Neural cell (in vitro differentiated cells): Measurements from ENCODE around the gene SLC2A13. TPM values are rescaled to one million over a fixed set of nuclear protein-coding genes. Genes with fewer than 3 reads are reported as not detected.

Experiments used
- H2AFZ ChIP-seq: fragments of 200-600, 300-800 bp; sonication (generic), shearing (Covaris generic); 2 replicates; pipeline ENCODE4 v1.6.0; 2014; ENCODE audit warnings: low read depth, mild to moderate bottlenecking, antibody characterized with exemption, low read length, moderate library complexity
- H3F3A ChIP-seq: fragments of 200-600 bp; shearing (Covaris generic); 2 replicates; pipeline ENCODE4 v1.6.1; 2016; ENCODE audit warnings: mild to moderate bottlenecking, moderate library complexity, mixed read lengths, antibody characterized with exemption, low read length; ENCODE audit not compliant: insufficient read depth, poor library complexity, severe bottlenecking
- H3K27ac ChIP-seq: fragments of 200-600, 300-800 bp; sonication (generic), shearing (Covaris generic); 2 replicates; pipeline ENCODE4 v1.5.1; 2014; ENCODE audit warnings: mild to moderate bottlenecking, low read length, moderate library complexity
- H3K27me3 ChIP-seq: fragments of 300-800, 200-600 bp; sonication (generic), shearing (Covaris generic); 2 replicates; pipeline ENCODE4 v1.6.0; 2014; ENCODE audit warnings: mild to moderate bottlenecking, low read depth, low read length, moderate library complexity; ENCODE audit not compliant: insufficient read depth
- H3K36me3 ChIP-seq: fragments of 300-800, 200-600 bp; sonication (generic), shearing (Covaris generic); 2 replicates; pipeline ENCODE4 v1.5.1; 2014; ENCODE audit warnings: mild to moderate bottlenecking, antibody characterized with exemption, low read length, moderate library complexity; ENCODE audit not compliant: insufficient read depth
- H3K4me2 ChIP-seq: fragments of 300-800, 200-600 bp; sonication (generic), shearing (Covaris generic); 2 replicates; pipeline ENCODE4 v1.6.0; 2014; ENCODE audit warnings: mild to moderate bottlenecking, low read length
- H3K4me3 ChIP-seq: fragments of 300-800, 200-600 bp; sonication (generic), shearing (Covaris generic); 2 replicates; pipeline ENCODE4 v1.5.1; 2014; ENCODE audit warnings: mild to moderate bottlenecking, low read length, moderate library complexity
- H3K79me2 ChIP-seq: fragments of 200-600 bp; shearing (Covaris generic); replicated peaks from 2 replicates; pipeline ENCODE4 v1.6.0; 2014; ENCODE audit warnings: mild to moderate bottlenecking, low read length, moderate library complexity; ENCODE audit not compliant: insufficient read depth
- H3K9ac ChIP-seq: fragments of 300-800, 200-600 bp; sonication (generic), shearing (Covaris generic); 2 replicates; pipeline ENCODE4 v1.6.1; 2016; ENCODE audit warnings: mild to moderate bottlenecking, low read length, mixed read lengths
- H3K9me2 ChIP-seq: fragments of 200-600 bp; shearing (Covaris generic); 2 replicates; pipeline ENCODE4 v1.6.1; 2016; ENCODE audit warnings: mild to moderate bottlenecking, low read length, mixed read lengths; ENCODE audit not compliant: insufficient read depth
- H3K9me3 ChIP-seq: fragments of 200-600, 300-800 bp; sonication (generic), shearing (Covaris generic); 2 replicates; pipeline ENCODE4 v1.6.1; 2016; ENCODE audit warnings: mild to moderate bottlenecking, mixed run types, low read length, moderate library complexity, mixed read lengths
- H4K20me1 ChIP-seq: fragments of 200-600 bp; shearing (Covaris generic); 2 replicates; pipeline ENCODE4 v1.6.1; 2016; ENCODE audit warnings: mild to moderate bottlenecking, mixed run types; ENCODE audit not compliant: insufficient read depth
- EP300 ChIP-seq: fragments of 450-650 bp; conservative IDR thresholded peaks from 2 replicates; pipeline ENCODE4 v1.6.1; 2014; ENCODE audit warnings: antibody characterized with exemption, mild to moderate bottlenecking, moderate library complexity; ENCODE audit not compliant: poor library complexity, severe bottlenecking
- EZH2 ChIP-seq: fragments of 200-600, 300-800 bp; shearing (Covaris generic), sonication (generic); IDR thresholded peaks from 2 replicates; pipeline ENCODE4 v1.6.1; 2014; ENCODE audit warnings: antibody characterized with exemption, low read length, borderline replicate concordance, mild to moderate bottlenecking; ENCODE audit not compliant: insufficient read depth, poor library complexity, severe bottlenecking
- MXI1 ChIP-seq: fragments of 450-650 bp; conservative IDR thresholded peaks from 2 replicates; pipeline ENCODE4 v1.6.1; 2014; ENCODE audit warnings: antibody characterized with exemption, mild to moderate bottlenecking; ENCODE audit not compliant: poor library complexity, severe bottlenecking
- POLR2AphosphoS5 ChIP-seq: IDR thresholded peaks from 2 replicates; pipeline ENCODE4 v1.6.1; 2012
- RAD21 ChIP-seq: fragments of 450-650 bp; conservative IDR thresholded peaks from 2 replicates; pipeline ENCODE4 v1.6.1; 2014; ENCODE audit warnings: antibody characterized with exemption, mild to moderate bottlenecking, moderate library complexity
- SMC3 ChIP-seq: fragments of 450-650 bp; conservative IDR thresholded peaks from 2 replicates; pipeline ENCODE4 v1.6.1; 2014; ENCODE audit warnings: antibody characterized with exemption, mild to moderate bottlenecking, moderate library complexity; ENCODE audit not compliant: poor library complexity
- TAF1 ChIP-seq: IDR thresholded peaks from 2 replicates; pipeline ENCODE4 v1.6.1; 2012; ENCODE audit warnings: low read depth
- polyA plus RNA-seq: library from polyadenylated mRNA; depleted of rRNA; stranded (reverse); fragments of >200 nt; gene quantifications from 2 replicates; pipeline ENCODE4 v1.2.3, GENCODE V29; 2014
- TF ChIP-seq, protein P1 (sequence below): IDR thresholded peaks from 2 replicates; pipeline ENCODE4 v1.6.1; 2012; ENCODE audit warnings: borderline replicate concordance
- TF ChIP-seq, protein P2 (sequence below): fragments of 450-650 bp; IDR thresholded peaks from 2 replicates; pipeline ENCODE4 v1.5.1; 2014; ENCODE audit warnings: antibody characterized with exemption, mild to moderate bottlenecking, moderate library complexity; ENCODE audit not compliant: poor library complexity, severe bottlenecking

Gene SLC2A13
- polyA plus RNA-seq, 1 donor from 2014 or later: 10.7 TPM

DNA sequence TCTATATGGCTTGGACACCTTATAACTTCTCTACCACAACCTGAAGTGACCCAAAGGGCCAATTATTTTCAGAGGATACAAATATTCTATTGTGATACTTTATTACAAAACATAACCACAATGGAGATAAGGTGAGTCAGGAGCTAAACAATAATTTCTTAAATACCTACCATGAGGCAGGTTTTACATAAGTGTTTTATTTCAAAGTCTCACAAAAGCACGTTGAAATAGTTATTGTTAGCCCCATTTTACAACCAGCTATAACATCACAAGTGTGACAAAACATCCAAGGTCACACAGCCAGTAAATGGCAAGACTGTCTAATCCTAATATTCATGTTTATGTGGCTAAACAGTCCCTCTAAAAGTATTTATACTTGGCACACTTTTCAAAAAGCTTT is 40.2 kb downstream of the SLC2A13 start:
- no peak overlapping the region for H3K4me3 ChIP-seq
- H3K27ac ChIP-seq: no peak overlapping the region
- no peak overlapping the region for H3K9ac ChIP-seq
- H3K36me3 ChIP-seq: no peaks in the 10 kb centered on the region
- H3K9me3 ChIP-seq: no peaks in the 10 kb centered on the region
- no peaks in the 10 kb centered on the region for H3K27me3 ChIP-seq
- H3K4me2 ChIP-seq: no peak overlapping the region
- no peaks in the 10 kb centered on the region for H3F3A ChIP-seq
- TF ChIP-seq EZH2: no peak
- no peak for TF ChIP-seq TAF1
- no peak for TF ChIP-seq SMC3
- TF ChIP-seq, protein P1, sequence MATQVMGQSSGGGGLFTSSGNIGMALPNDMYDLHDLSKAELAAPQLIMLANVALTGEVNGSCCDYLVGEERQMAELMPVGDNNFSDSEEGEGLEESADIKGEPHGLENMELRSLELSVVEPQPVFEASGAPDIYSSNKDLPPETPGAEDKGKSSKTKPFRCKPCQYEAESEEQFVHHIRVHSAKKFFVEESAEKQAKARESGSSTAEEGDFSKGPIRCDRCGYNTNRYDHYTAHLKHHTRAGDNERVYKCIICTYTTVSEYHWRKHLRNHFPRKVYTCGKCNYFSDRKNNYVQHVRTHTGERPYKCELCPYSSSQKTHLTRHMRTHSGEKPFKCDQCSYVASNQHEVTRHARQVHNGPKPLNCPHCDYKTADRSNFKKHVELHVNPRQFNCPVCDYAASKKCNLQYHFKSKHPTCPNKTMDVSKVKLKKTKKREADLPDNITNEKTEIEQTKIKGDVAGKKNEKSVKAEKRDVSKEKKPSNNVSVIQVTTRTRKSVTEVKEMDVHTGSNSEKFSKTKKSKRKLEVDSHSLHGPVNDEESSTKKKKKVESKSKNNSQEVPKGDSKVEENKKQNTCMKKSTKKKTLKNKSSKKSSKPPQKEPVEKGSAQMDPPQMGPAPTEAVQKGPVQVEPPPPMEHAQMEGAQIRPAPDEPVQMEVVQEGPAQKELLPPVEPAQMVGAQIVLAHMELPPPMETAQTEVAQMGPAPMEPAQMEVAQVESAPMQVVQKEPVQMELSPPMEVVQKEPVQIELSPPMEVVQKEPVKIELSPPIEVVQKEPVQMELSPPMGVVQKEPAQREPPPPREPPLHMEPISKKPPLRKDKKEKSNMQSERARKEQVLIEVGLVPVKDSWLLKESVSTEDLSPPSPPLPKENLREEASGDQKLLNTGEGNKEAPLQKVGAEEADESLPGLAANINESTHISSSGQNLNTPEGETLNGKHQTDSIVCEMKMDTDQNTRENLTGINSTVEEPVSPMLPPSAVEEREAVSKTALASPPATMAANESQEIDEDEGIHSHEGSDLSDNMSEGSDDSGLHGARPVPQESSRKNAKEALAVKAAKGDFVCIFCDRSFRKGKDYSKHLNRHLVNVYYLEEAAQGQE: no peak
- TF ChIP-seq POLR2AphosphoS5: no peak
- TF ChIP-seq RAD21: no peak
- no peak for TF ChIP-seq MXI1
- no peak for TF ChIP-seq EP300
- TF ChIP-seq, protein P2, sequence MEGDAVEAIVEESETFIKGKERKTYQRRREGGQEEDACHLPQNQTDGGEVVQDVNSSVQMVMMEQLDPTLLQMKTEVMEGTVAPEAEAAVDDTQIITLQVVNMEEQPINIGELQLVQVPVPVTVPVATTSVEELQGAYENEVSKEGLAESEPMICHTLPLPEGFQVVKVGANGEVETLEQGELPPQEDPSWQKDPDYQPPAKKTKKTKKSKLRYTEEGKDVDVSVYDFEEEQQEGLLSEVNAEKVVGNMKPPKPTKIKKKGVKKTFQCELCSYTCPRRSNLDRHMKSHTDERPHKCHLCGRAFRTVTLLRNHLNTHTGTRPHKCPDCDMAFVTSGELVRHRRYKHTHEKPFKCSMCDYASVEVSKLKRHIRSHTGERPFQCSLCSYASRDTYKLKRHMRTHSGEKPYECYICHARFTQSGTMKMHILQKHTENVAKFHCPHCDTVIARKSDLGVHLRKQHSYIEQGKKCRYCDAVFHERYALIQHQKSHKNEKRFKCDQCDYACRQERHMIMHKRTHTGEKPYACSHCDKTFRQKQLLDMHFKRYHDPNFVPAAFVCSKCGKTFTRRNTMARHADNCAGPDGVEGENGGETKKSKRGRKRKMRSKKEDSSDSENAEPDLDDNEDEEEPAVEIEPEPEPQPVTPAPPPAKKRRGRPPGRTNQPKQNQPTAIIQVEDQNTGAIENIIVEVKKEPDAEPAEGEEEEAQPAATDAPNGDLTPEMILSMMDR: no peak
- H4K20me1 ChIP-seq: no peaks in the 10 kb centered on the region
- H2AFZ ChIP-seq: no peak overlapping the region
- no peaks in the 10 kb centered on the region for H3K9me2 ChIP-seq
- H3K79me2 ChIP-seq: no peaks in the 10 kb centered on the region

DNA sequence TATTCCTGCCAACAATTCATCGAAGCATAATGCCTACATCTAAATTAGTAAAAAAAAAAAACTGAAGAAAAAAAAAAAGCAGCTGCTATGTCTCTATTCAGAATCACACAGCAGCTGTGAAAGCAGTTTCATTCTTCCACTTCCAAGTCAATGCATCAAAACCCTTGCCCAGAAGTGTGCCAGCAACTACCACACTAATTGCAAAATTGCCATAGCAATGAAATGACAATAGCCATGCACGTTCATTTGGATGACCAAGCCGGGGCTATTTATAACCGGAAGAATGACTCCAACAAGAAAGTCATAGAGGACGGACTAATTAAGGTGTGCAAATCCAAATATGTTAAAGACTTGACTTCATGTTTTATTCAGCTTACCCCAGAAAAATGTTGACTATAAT is 42.5 kb downstream of the SLC2A13 start:
- H3K9ac ChIP-seq: no peak overlapping the region
- no peaks in the 10 kb centered on the region for H3F3A ChIP-seq
- H3K27ac ChIP-seq: no peak overlapping the region
- no peaks in the 10 kb centered on the region for H4K20me1 ChIP-seq
- H3K27me3 ChIP-seq: no peaks in the 10 kb centered on the region
- no peaks in the 10 kb centered on the region for H3K9me2 ChIP-seq
- no peaks in the 10 kb centered on the region for H3K9me3 ChIP-seq
- no peak overlapping the region for H3K4me3 ChIP-seq
- no peak overlapping the region for H2AFZ ChIP-seq
- no peaks in the 10 kb centered on the region for H3K79me2 ChIP-seq
- H3K36me3 ChIP-seq: no peaks in the 10 kb centered on the region
- TF ChIP-seq SMC3 (no peak), TAF1 (no peak), POLR2AphosphoS5 (no peak), EZH2 (no peak), RAD21 (no peak), MXI1 (no peak)
- TF ChIP-seq, protein P2: no peak
- TF ChIP-seq, protein P1: no peak
- no peak overlapping the region for H3K4me2 ChIP-seq
